Liver (tissue), 9 donors: ENCODE measurements around the gene FLNB. TPM values are rescaled to one million over a fixed set of nuclear protein-coding genes. Genes with fewer than 3 reads are reported as not detected.

Experiments used
- DNase-seq: peaks from one replicate; pipeline ENCODE4 v3.0.0-alpha.2; 2017; ENCODE audit warnings: low spot score
- H3K27ac ChIP-seq, 2 donors: one replicate each; pipeline ENCODE4 v1.7.0; 2013; ENCODE audit warnings: inconsistent platforms in 2 of 2, low read length in 2 of 2, control low read depth in 1 of 2, low read depth in 1 of 2, mild to moderate bottlenecking in 1 of 2
- H3K27me3 ChIP-seq, 4 donors: one replicate each; pipeline versions ENCODE4 v1.6.1 to v1.7.0; 2013; ENCODE audit warnings: low read length in 3 of 4, inconsistent platforms in 1 of 4, mild to moderate bottlenecking in 1 of 4, moderate library complexity in 1 of 4; ENCODE audit not compliant: control insufficient read depth in 4 of 4, insufficient read depth in 4 of 4
- H3K36me3 ChIP-seq, 4 donors: one replicate each; pipeline versions ENCODE4 v1.6.1 to v1.7.0; 2013; ENCODE audit warnings: low read length in 3 of 4, mild to moderate bottlenecking in 3 of 4, low read depth in 1 of 4, moderate library complexity in 1 of 4; ENCODE audit not compliant: control insufficient read depth in 4 of 4, insufficient read depth in 3 of 4
- H3K4me1 ChIP-seq, 4 donors: one replicate each; pipeline versions ENCODE4 v1.6.1 to v1.7.0; 2013; ENCODE audit warnings: low read length in 3 of 4, mild to moderate bottlenecking in 3 of 4, moderate library complexity in 1 of 4; ENCODE audit not compliant: control insufficient read depth in 4 of 4, insufficient read depth in 4 of 4
- H3K4me3 ChIP-seq, 3 donors: one replicate each; pipeline versions ENCODE4 v1.6.1 to v1.7.0; 2013; ENCODE audit warnings: low read length in 3 of 3, control low read depth in 1 of 3, low read depth in 1 of 3, mild to moderate bottlenecking in 1 of 3
- H3K9ac ChIP-seq, 2 donors: one replicate each; pipeline ENCODE4 v1.7.0; 2013; ENCODE audit warnings: low read length in 2 of 2, mild to moderate bottlenecking in 2 of 2, moderate library complexity in 2 of 2, control low read depth in 1 of 2, low read depth in 1 of 2
- H3K9me3 ChIP-seq, 4 donors: one replicate each; pipeline versions ENCODE4 v1.6.1 to v1.7.0; 2013; ENCODE audit warnings: low read length in 3 of 4; ENCODE audit not compliant: control insufficient read depth in 4 of 4
- ATF3 ChIP-seq: IDR thresholded peaks from 2 replicates; pipeline ENCODE4 v1.6.1; 2016; ENCODE audit warnings: antibody characterized with exemption
- EGR1 ChIP-seq, 2 donors: IDR thresholded peaks; 2 replicates each; pipeline ENCODE4 v1.6.1; 2016 to 2018; ENCODE audit warnings: antibody characterized with exemption in 2 of 2, low read depth in 2 of 2
- FOXA1 ChIP-seq: IDR thresholded peaks from 2 replicates; pipeline ENCODE4 v1.6.1; 2016; ENCODE audit warnings: antibody characterized with exemption
- FOXA2 ChIP-seq: IDR thresholded peaks from 2 replicates; pipeline ENCODE4 v1.6.1; 2016; ENCODE audit warnings: antibody characterized with exemption
- GABPA ChIP-seq, 2 donors: IDR thresholded peaks in 1 of 2; conservative IDR thresholded peaks in 1 of 2; 2 replicates each; pipeline ENCODE4 v1.6.1; 2016; ENCODE audit warnings: antibody characterized with exemption in 2 of 2, mild to moderate bottlenecking in 1 of 2, moderate library complexity in 1 of 2
- HNF4A ChIP-seq, 2 donors: conservative IDR thresholded peaks; 2 replicates each; pipeline ENCODE4 v1.6.1; 2016; ENCODE audit warnings: antibody characterized with exemption in 2 of 2, mild to moderate bottlenecking in 2 of 2
- HNF4G ChIP-seq: IDR thresholded peaks from 2 replicates; pipeline ENCODE4 v1.6.1; 2016; ENCODE audit warnings: antibody characterized with exemption
- JUND ChIP-seq, 2 donors: IDR thresholded peaks; 2 replicates each; pipeline ENCODE4 v1.6.1; 2016; ENCODE audit warnings: antibody characterized with exemption in 2 of 2
- MAX ChIP-seq: IDR thresholded peaks from 2 replicates; pipeline ENCODE4 v1.6.1; 2016; ENCODE audit warnings: antibody characterized with exemption
- NR2F2 ChIP-seq: IDR thresholded peaks from 2 replicates; pipeline ENCODE4 v1.6.1; 2016; ENCODE audit warnings: antibody characterized with exemption
- RAD21 ChIP-seq, 2 donors: IDR thresholded peaks; 2 replicates each; pipeline ENCODE4 v1.6.1; 2016; ENCODE audit warnings: antibody characterized with exemption in 2 of 2, mild to moderate bottlenecking in 2 of 2
- RXRA ChIP-seq, 2 donors: IDR thresholded peaks; 2 replicates each; pipeline ENCODE4 v1.6.1; 2017 to 2018; ENCODE audit warnings: antibody characterized with exemption in 2 of 2, mild to moderate bottlenecking in 1 of 2
- SP1 ChIP-seq: IDR thresholded peaks from 2 replicates; pipeline ENCODE4 v1.6.1; 2018; ENCODE audit warnings: antibody characterized with exemption, mild to moderate bottlenecking
- TAF1 ChIP-seq: conservative IDR thresholded peaks from 2 replicates; pipeline ENCODE4 v1.6.1; 2016; ENCODE audit warnings: antibody characterized with exemption, mild to moderate bottlenecking
- YY1 ChIP-seq: IDR thresholded peaks from 2 replicates; pipeline ENCODE4 v1.6.1; 2016; ENCODE audit warnings: antibody characterized with exemption, mild to moderate bottlenecking
- ZBTB33 ChIP-seq: IDR thresholded peaks from 2 replicates; pipeline ENCODE4 v1.6.1; 2016; ENCODE audit warnings: antibody characterized with exemption
- WGBS: extraction: QIAGEN DNeasy Blood & Tissue Kit; methylation state at CpG from one replicate; pipeline ENCODE4 v1.1.7; 2013; 5-methylcytosine and 5-hydroxymethylcytosine counted together
- polyA plus RNA-seq, 2 donors: library from polyadenylated mRNA; stranded (reverse) in 1 of 2; unstranded in 1 of 2; fragments of 200-250 nt in 1 of 2; fragments of >200 nt in 1 of 2; fragmentation: Nextera tagmentation in 1 of 2; extraction: Ambion mirVana in 1 of 2; gene quantifications; one replicate each; pipeline versions ENCODE4 v1.2.1 to v1.2.3, GENCODE V29; 2013 to 2015
- total RNA-seq, 2 donors: library from RNA; depleted of rRNA; stranded (reverse); fragments of >200 nt; gene quantifications; one replicate each; pipeline ENCODE4 v1.2.3, GENCODE V29; 2014
- TF ChIP-seq, protein P1 (sequence below): IDR thresholded peaks from 2 replicates; pipeline ENCODE4 v1.6.1; 2016; ENCODE audit warnings: antibody characterized with exemption, mild to moderate bottlenecking
- TF ChIP-seq, protein P2 (sequence below): fragments of 150-350 bp; IDR thresholded peaks from 2 replicates; pipeline ENCODE4 v1.5.1; 2017; ENCODE audit warnings: improper control_type of control experiment, low read depth, low read length; ENCODE audit not compliant: missing input control
- donor health status: healthy.
- donor health status: healthy.
- donor health status: healthy.
- donor health status: healthy.
- donor health status: healthy.

Gene FLNB
- total and polyA plus RNA-seq, 4 donors, result 22.9 to 124 (median 44.3) TPM

DNA sequence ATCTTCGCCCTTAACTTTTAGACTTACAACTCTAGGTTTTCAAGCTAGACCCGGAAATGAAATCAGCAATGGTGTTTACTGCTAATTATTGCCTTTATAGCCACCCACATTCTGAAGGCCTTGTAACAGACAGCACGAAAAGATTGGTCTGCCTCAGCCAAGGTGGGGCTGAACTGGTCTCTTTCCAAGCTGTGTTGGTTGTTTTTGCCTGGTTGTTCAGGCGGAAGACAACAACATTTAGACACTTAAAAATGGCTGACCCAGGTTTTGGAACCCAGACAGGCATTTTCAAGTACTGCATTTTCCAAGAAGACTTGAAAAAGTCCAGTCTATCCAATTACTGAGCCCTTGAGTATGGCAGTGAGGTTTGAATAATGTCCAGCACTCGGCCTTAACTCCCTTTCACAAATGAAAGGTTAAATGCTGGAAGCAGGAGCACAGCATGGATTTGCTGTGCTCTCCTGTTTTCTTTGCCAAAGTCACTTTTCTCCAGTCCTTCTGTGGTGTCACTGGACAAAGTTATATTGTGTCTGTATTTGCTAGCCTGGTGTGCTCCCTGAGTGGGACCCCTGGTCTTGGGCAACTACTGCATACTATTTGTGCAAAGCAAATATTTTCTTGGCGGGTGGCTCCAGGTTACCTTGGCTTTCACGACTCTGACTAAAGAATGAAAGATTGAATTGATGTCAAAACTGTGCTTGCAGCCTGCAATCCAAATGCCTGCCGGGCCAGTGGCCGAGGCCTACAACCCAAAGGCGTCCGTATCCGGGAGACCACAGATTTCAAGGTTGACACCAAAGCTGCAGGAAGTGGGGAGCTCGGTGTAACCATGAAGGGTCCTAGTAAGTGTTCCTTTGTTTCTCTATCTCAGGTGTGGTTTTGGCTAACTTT is 93.5 kb downstream of the FLNB start:
- TF ChIP-seq, protein P1, sequence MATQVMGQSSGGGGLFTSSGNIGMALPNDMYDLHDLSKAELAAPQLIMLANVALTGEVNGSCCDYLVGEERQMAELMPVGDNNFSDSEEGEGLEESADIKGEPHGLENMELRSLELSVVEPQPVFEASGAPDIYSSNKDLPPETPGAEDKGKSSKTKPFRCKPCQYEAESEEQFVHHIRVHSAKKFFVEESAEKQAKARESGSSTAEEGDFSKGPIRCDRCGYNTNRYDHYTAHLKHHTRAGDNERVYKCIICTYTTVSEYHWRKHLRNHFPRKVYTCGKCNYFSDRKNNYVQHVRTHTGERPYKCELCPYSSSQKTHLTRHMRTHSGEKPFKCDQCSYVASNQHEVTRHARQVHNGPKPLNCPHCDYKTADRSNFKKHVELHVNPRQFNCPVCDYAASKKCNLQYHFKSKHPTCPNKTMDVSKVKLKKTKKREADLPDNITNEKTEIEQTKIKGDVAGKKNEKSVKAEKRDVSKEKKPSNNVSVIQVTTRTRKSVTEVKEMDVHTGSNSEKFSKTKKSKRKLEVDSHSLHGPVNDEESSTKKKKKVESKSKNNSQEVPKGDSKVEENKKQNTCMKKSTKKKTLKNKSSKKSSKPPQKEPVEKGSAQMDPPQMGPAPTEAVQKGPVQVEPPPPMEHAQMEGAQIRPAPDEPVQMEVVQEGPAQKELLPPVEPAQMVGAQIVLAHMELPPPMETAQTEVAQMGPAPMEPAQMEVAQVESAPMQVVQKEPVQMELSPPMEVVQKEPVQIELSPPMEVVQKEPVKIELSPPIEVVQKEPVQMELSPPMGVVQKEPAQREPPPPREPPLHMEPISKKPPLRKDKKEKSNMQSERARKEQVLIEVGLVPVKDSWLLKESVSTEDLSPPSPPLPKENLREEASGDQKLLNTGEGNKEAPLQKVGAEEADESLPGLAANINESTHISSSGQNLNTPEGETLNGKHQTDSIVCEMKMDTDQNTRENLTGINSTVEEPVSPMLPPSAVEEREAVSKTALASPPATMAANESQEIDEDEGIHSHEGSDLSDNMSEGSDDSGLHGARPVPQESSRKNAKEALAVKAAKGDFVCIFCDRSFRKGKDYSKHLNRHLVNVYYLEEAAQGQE, result peak; percentile 87
- TF ChIP-seq EGR1 (IDR thresholded peaks at IDR 0.05; ENCODE audit: low read depth in 2 of 2) (peak in 1 of 2 donors; percentile 59), HNF4G (peak; percentile 51), NR2F2 (peak; percentile 55), RAD21 (IDR thresholded peaks at IDR 0.05) (peak; percentile 66 to 71), YY1 (peak; percentile 81), SP1 (peak; percentile 89), FOXA1 (peak; percentile 24), FOXA2 (peak; percentile 60), ZBTB33 (peak; percentile 80), RXRA (IDR thresholded peaks at IDR 0.05) (peak; percentile 96), JUND (IDR thresholded peaks at IDR 0.05) (peak; percentile 82), TAF1 (peak; percentile 43), HNF4A (conservative IDR thresholded peaks at IDR 0.05) (peak; percentile 84 to 86), GABPA (IDR thresholded peaks at IDR 0.05 in 1 of 2, conservative IDR thresholded peaks at IDR 0.05 in 1 of 2) (peak in 1 of 2 donors; percentile 29), ATF3 (peak; percentile 37), MAX (peak; percentile 89)
- TF ChIP-seq, protein P2, sequence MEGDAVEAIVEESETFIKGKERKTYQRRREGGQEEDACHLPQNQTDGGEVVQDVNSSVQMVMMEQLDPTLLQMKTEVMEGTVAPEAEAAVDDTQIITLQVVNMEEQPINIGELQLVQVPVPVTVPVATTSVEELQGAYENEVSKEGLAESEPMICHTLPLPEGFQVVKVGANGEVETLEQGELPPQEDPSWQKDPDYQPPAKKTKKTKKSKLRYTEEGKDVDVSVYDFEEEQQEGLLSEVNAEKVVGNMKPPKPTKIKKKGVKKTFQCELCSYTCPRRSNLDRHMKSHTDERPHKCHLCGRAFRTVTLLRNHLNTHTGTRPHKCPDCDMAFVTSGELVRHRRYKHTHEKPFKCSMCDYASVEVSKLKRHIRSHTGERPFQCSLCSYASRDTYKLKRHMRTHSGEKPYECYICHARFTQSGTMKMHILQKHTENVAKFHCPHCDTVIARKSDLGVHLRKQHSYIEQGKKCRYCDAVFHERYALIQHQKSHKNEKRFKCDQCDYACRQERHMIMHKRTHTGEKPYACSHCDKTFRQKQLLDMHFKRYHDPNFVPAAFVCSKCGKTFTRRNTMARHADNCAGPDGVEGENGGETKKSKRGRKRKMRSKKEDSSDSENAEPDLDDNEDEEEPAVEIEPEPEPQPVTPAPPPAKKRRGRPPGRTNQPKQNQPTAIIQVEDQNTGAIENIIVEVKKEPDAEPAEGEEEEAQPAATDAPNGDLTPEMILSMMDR, result no peak
- Histone ChIP-seq H3K27ac (peak overlapping the region; percentile 46 to 83), H3K4me1 (peaks cover 5 to 54% (median 44%) of the 10 kb centered on the region in 4 donors), H3K27me3 (no peaks in the 10 kb centered on the region), H3K9ac (peak overlapping the region in 1 of 2 donors; percentile 40), H3K9me3 (no peaks in the 10 kb centered on the region), H3K36me3 (peaks cover 2 to 34% (median 28%) of the 10 kb centered on the region in 4 donors), H3K4me3 (no peak overlapping the region)
- DNase-seq, result peak; percentile 38
- WGBS, result 44% methylated on average over 13 of the region's 13 CpGs
